Measurements from ENCODE around the gene ITGAE. TPM values are rescaled to one million over a fixed set of nuclear protein-coding genes. Genes with fewer than 3 reads are reported as not detected.

The ITGAE gene
- total RNA-seq, 4 donors from 2014 or later: 2.8 to 46.8 (median 14.2) TPM

DNA sequence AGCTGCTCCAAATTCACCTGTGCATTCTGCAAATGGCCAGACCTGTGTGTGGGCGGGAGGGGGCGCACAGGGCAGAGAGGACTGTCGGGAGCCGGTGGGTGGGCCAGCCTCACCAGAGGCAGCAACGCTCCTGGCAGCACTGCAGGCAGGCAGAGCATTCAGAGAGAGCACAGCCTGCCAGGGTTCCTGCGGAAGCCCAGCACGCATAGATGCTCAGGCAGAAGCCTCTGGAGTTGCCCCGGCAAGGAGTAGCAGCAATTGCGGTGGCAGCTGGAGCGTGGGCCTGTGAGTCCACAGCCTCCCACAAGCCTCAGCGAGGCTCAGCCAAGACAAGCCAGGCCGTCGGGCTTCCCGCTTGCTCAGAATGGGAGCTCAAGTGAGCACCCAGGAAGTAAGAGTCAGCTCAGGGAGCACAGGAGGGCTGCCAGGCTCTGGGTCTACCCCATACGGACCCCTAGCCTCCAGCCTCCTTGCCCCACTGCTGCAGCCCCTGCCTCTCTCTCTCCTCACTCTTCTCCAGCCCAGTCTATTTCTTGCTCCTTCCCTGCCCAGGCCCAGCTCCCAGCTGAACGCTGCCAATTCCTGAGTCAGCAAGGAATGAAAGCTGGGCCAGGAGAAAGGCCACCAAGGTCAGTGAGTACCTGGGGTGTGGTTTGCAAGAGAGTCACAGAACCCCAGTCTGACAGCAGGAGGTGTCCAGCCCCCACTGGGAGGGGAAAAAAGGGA, 122.7 kb downstream of the ITGAE start:
- Histone ChIP-seq H3K9me3 (no peaks in the 10 kb centered on the region), H3K4me1 (no peaks in the 10 kb centered on the region), H3K27me3 (no peaks in the 10 kb centered on the region), H3K4me3 (no peak overlapping the region), H3K36me3 (no peaks in the 10 kb centered on the region), H3K27ac (no peak overlapping the region)
- no peak for TF ChIP-seq POLR2A (IDR thresholded peaks at IDR 0.05)
- TF ChIP-seq, protein P1, sequence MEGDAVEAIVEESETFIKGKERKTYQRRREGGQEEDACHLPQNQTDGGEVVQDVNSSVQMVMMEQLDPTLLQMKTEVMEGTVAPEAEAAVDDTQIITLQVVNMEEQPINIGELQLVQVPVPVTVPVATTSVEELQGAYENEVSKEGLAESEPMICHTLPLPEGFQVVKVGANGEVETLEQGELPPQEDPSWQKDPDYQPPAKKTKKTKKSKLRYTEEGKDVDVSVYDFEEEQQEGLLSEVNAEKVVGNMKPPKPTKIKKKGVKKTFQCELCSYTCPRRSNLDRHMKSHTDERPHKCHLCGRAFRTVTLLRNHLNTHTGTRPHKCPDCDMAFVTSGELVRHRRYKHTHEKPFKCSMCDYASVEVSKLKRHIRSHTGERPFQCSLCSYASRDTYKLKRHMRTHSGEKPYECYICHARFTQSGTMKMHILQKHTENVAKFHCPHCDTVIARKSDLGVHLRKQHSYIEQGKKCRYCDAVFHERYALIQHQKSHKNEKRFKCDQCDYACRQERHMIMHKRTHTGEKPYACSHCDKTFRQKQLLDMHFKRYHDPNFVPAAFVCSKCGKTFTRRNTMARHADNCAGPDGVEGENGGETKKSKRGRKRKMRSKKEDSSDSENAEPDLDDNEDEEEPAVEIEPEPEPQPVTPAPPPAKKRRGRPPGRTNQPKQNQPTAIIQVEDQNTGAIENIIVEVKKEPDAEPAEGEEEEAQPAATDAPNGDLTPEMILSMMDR (IDR thresholded peaks at IDR 0.05): no peak
- DNase-seq: no peak
- intact Hi-C loops (cut with DNase I; ENCODE audit: low total_unique reads): no loop called here

DNA sequence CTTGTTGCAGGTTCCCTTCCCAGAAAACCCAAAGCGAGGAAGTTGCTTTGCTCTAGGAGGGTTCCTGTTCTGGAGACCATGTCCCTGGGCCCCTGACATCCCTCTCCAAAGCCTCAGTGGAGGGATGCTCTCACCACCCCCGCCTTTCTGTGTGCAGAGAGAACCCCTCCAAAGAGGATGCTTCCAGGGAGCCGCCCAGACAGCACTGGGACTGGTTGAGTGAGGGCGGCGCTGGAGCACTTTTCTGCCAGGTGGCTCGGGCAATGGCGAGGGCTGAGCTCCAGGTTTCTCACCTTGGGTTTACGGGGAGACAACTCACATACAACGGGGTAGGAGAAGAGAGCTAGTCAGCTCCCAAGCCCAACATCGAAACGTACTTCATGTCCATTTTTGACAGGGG, 125.1 kb downstream of the ITGAE start:
- intact Hi-C loops (cut with DNase I; ENCODE audit: low total_unique reads): no loop called here
- TF ChIP-seq POLR2A (IDR thresholded peaks at IDR 0.05): no peak
- TF ChIP-seq, protein P1 (IDR thresholded peaks at IDR 0.05): no peak
- Histone ChIP-seq H3K27ac (no peak overlapping the region), H3K4me3 (no peak overlapping the region), H3K4me1 (no peaks in the 10 kb centered on the region), H3K27me3 (no peaks in the 10 kb centered on the region), H3K36me3 (no peaks in the 10 kb centered on the region), H3K9me3 (no peaks in the 10 kb centered on the region)
- DNase-seq: no peak

DNA sequence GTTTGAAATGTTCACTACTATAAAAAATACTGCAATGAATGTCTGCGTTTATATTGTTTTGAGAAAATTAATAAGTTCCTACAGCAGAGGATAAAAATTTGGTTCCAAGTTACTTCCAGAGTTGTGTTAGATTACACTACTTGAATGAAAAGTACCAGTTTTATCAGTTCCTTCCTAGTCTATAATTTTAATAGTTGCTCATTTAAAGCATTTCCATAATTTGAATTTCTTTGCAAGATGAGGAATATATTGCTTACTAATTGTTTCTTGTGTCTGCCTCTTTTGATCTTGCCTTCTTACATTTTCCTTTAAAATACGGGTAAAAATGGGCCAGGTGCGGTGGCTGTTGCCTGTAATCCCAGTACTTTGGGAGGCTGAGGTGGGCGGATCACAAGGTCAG, 128.4 kb downstream of the ITGAE start:
- TF ChIP-seq, protein P1 (IDR thresholded peaks at IDR 0.05): no peak
- TF ChIP-seq POLR2A (IDR thresholded peaks at IDR 0.05): no peak
- intact Hi-C loops (cut with DNase I; ENCODE audit: low total_unique reads): no loop called here
- Histone ChIP-seq H3K36me3 (no peaks in the 10 kb centered on the region), H3K9me3 (no peaks in the 10 kb centered on the region), H3K4me1 (peaks cover 0 to 7% of the 10 kb centered on the region in 2 donors), H3K27ac (no peak overlapping the region), H3K4me3 (no peak overlapping the region), H3K27me3 (no peaks in the 10 kb centered on the region)
- DNase-seq: no peak

DNA sequence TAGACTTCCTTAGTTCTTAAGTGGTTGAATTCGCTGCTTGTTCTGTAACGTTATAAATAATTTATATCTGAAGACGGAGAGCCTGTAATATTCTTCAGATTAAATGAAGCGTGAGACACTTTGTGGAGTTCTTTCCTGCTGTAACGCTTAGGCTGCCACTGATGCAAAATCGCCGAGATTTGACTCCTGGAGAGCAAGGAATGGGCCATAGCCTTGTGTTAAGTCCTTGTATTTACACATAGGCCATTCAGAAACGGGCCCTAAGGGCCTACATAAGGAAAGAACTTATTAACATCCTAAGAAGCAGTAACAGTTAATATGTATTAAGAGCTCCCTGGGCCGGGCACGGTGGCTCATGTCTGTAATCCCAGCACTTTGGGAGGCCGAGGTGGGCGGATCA, 131.4 kb downstream of the ITGAE start:
- Histone ChIP-seq H3K27me3 (no peaks in the 10 kb centered on the region), H3K4me1 (peaks cover 9 to 12% of the 10 kb centered on the region in 2 donors), H3K27ac (peak overlapping the region in 1 of 2 donors; percentile 99), H3K9me3 (no peaks in the 10 kb centered on the region), H3K36me3 (no peaks in the 10 kb centered on the region), H3K4me3 (peak overlapping the region; percentile 88 to 96)
- TF ChIP-seq POLR2A (IDR thresholded peaks at IDR 0.05): no peak
- TF ChIP-seq, protein P1 (IDR thresholded peaks at IDR 0.05): no peak
- no peak for DNase-seq
- intact Hi-C loops (cut with DNase I; ENCODE audit: low total_unique reads): no loop called here

DNA sequence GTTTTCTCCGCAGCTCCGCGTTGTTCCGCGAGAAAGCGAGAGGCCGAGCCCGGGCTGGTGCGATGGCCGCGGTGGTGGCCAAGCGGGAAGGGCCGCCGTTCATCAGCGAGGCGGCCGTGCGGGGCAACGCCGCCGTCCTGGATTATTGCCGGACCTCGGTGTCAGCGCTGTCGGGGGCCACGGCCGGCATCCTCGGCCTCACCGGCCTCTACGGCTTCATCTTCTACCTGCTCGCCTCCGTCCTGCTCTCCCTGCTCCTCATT, 132.0 kb downstream of the ITGAE start:
- no peak for DNase-seq

More for the DNA sequence above, 132.0 kb downstream of the ITGAE start:
- no peaks in the 10 kb centered on the region for H3K27me3 ChIP-seq
- no peaks in the 10 kb centered on the region for H3K36me3 ChIP-seq
- H3K27ac ChIP-seq: peak overlapping the region; percentile 97 to 99
- H3K4me1 ChIP-seq: peaks cover 9 to 12% of the 10 kb centered on the region in 2 donors
- H3K4me3 ChIP-seq: peak overlapping the region; percentile 88 to 96
- TF ChIP-seq, protein P1 (IDR thresholded peaks at IDR 0.05): no peak
- TF ChIP-seq POLR2A (IDR thresholded peaks at IDR 0.05): no peak
- intact Hi-C loops (cut with DNase I; ENCODE audit: low total_unique reads): no loop called here
- no peaks in the 10 kb centered on the region for H3K9me3 ChIP-seq
